ENCODE data around the gene TNFAIP8L3.

The TNFAIP8L3 gene

DNA sequence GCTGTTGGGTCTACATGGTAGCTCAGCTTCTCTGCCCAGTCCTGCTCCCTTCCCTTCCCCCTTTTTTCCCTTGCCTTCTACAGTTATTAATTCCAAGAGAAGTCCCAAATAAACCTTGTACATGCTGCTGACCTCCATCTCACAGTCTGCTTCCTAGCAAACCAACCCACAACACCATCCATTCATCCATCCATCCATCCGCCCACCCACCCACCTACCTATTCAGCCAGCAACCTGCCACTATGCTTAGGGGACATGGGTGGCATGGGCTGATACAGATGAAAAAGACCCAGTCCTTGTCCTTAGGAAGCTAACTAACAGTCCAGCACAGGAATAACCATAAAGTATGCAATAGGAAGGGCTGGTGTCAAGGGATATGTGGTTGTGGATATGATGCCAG, 5.7 kb downstream of the TNFAIP8L3 start:
- no peak for DNase-seq

DNA sequence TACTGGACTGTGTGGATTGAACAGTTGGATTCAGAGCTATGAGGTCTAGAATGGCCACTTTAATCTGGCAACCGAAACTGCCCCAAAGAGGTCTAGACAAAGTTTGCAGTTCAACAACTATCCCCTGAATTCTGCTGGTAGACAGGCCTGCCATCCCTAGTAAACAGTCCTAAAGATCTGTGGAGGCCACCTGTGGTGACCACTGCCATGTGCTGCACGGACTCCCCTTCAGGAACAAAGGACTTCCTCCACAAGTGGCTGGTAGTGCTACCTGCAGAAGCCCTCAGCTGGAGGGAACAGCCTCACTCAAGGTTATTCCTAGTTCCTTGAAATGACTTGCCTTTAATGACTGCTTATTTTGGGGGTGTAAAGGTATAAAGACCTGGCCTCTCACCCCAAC, 6.1 kb downstream of the TNFAIP8L3 start:
- no peak for DNase-seq

DNA sequence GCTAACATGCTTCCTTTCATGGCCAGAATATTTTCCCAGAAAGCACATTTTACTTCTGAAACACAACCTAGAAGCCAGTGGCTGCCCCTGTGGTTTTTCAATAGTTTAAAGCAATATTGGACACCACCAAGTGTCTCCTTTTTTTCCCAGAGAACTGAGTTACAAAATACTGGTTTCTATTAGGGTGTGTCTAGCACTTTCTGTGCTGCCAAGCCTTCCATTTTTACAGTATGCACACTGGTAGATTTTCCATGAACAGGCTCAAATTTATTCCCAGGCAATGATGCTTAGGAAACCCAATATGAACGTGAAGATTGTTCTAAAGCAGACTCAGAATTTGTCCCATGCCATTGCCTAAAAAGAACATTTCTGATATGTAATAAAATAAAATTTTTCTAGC, 7.2 kb downstream of the TNFAIP8L3 start:
- DNase-seq: no peak

DNA sequence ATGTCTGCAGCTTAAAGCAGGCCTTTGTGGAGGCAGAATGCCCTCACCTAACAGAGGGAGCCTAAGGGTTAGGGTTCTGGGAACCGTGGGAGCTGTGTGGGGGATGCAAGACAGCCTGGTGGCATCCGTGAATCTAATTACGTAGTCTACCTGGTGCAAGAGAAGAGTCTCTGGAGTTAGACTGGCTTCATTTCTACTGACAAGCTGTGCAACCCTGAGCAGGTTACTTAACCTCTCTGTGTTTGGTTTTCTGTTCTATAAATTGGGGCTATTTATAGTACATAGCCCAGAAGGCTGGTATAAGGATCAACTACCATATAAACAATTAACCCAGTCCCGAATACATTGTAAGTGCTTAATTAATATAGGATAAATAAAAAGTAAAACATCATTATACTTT, 8.3 kb downstream of the TNFAIP8L3 start:
- no peak for DNase-seq

DNA sequence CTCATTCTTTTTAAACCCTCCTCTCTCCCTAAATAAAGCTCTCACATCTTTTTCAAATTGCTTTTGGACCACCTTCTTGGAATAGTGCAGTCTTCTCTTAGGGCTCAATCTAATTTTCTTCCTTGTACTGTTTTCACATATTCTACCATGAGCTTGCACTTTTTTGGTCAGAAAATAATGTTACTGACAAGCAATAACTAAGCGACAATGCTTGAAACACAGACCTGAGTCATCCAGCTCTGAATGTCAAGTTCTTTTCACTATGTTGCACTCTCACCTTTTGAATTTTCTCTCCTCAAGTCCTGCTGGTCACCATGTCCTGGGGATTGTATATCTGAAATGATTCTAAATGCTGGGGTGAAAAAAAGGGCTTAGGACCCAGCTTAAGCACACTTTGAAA, 8.9 kb downstream of the TNFAIP8L3 start:
- DNase-seq: no peak

DNA sequence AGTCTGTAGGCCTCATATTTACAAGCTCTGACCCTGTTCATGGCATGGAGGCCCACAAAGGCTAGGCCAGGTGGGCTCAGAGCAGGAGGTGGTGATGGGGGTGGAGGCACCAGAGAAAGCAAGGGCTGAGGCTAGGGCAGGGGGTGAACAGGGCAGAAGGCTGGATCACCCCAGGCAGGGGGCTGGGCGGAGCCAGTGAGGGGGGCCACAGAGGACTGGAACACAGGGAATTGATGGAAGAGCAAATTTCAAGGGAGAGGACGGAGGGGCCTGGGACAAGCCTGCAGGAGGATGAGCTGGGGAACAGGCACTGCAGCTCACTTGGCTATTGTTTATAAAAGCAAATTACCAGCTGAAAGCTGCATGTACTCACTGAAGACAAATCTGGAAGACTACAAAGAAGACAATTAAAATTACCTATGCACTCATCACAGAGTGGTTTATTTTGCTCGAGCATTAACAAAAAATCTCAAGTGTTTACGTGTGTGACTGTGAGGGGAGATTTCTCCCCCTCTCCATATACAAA, 11.0 kb downstream of the TNFAIP8L3 start:
- DNase-seq: no peak

- no peak for DNase-seq
Observed at GRCh38 chr15:51082246-51082645, 12.5 kb downstream of the TNFAIP8L3 start.

GRCh38 chr15:51080286-51080685, 14.4 kb downstream of the TNFAIP8L3 start:
- DNase-seq: peak; percentile 17

- peak; percentile 45 for DNase-seq
Observed at GRCh38 chr15:51079226-51079625, 15.5 kb downstream of the TNFAIP8L3 start.

GRCh38 chr15:51077221-51078153, 17.2 kb downstream of the TNFAIP8L3 start:
- DNase-seq: no peak

DNA sequence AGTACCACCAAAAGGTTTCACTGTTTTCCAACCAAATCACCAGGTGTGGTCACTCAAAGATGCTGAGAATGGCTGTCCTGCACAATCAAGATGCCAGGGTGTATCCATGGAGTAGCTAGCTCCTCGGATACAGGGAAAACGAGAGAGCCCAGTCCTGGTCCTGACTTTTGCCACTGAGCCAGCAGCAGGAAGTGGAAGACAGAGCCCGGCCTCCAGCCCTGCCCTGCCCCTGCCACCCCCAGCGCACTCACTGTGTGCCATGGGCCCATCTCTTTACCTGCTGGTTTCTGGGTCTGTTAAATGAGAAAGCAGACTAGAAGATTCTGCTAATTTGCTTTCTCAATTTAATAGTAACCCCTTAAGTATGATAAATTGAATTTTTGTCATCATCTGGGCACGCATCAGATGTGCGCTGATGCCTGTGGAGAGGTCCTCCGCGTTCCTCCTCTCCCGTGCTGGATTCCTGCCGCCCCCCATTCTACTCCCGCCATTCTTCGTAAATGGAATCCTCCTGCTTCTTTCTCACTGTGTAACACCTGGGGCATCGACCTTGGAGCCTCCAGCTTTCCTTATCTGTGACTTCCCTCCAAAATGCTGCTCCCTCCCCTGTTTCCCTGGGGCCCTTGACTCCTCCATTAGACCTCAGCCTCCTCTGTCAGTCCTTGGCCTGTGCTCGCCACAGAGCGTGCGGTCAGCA, 18.0 kb downstream of the TNFAIP8L3 start:
- DNase-seq: no peak

DNA sequence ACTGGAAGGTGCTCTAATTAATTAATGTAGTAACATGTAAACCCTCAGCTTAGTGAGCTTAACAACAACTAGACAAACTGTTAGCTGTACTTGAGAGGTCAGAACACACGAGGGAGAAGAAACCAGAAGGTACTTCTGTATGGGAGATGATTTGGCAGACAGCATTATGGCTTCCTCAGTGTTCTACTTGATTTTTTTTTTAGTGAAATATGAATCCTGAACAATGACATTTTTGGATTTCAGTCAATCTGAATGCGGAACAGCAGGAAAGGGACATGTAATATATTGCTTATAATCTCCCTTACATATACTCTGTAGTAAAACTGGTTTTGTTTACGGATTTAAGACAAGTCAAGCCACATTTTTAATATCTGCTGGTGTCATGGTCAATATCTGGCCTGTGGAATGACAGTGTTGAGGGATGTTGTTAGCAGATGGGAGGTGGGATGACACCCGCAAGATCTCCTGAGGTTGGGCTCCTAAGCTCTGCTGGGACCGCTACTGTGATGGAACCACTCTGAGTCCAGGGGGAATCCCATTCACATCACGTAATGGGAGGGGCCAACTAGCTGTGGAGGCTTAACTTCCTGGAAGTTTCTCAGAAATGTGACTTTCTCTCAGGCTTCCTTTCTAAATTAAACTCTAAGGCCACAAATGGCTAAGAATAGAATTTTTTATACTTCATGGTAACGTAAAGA, 18.7 kb downstream of the TNFAIP8L3 start:
- no peak for DNase-seq

GRCh38 chr15:51075364-51075763, 19.3 kb downstream of the TNFAIP8L3 start:
- DNase-seq: no peak

GRCh38 chr15:51074926-51075325, 19.8 kb downstream of the TNFAIP8L3 start:
- DNase-seq: no peak

- no peak for DNase-seq
Observed at GRCh38 chr15:51071578-51071977, 23.1 kb downstream of the TNFAIP8L3 start.

- no peak for DNase-seq
Observed at GRCh38 chr15:51069983-51070382, 24.7 kb downstream of the TNFAIP8L3 start.

DNA sequence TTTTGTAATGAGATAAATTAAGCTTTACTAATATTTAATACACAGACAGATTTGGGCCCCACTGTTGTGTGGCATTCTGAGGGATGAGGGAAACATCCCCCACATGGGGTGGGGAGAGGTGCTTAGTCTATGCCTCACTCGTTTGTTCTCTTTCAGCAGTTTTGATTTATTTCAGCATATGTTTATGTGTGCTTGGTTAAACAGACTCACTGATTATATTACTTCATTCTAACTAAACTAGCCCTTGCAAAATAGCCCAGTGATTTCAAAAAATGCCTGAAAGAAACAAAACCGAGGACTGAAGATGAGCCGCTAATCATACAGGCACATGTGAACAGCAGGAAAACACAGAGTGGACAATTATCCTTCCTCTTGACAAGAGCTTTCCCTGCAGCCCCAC, 27.2 kb downstream of the TNFAIP8L3 start:
- DNase-seq: no peak

- no peak for DNase-seq
Observed at GRCh38 chr15:51065781-51066180, 28.9 kb downstream of the TNFAIP8L3 start.

GRCh38 chr15:51065261-51065660, 29.4 kb downstream of the TNFAIP8L3 start:
- no peak for DNase-seq

- no peak for DNase-seq
Observed at GRCh38 chr15:51062736-51063135, 32.0 kb downstream of the TNFAIP8L3 start.

- no peak for DNase-seq
Observed at GRCh38 chr15:51060030-51060673, 34.6 kb downstream of the TNFAIP8L3 start.

GRCh38 chr15:51054535-51054934, 40.2 kb downstream of the TNFAIP8L3 start:
- DNase-seq: no peak

DNA sequence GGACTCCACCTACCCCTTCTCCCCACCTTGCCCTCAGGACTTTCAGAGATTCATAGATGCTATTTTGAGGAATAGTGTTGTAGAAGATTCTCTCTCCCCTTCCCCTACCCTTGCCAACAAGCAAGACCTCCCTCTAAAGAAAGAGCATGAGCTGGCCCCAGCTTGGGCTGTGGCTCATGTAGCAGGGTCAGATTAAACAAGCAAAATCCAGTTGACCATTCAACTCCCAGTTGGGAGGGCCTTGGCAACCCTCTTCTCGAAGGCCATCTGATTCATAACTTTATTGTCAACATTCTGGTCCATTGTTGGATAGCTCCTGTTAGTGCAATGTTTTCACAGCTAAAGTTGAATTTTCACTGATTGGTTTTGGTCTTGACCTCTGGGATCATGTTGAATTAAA, 41.1 kb downstream of the TNFAIP8L3 start:
- no peak for DNase-seq
